Activated T-helper 1 cell treated with anti-CD3 and anti-CD28 coated beads, Interleukin-2, amount 50 U/mL, for 16 hours (primary cell): ENCODE results near the gene DNAL4.

Experiments used
- DNase-seq, 2 donors: peaks; one replicate each; pipeline ENCODE4 v3.0.0-alpha.2; 2020; ENCODE audit warnings: low read depth in 1 of 2, low spot score in 1 of 2

Gene DNAL4

GRCh38 chr22:38760477-38761201 is 33.3 kb downstream of the DNAL4 start:
- no peak for DNase-seq

GRCh38 chr22:38759005-38759404 is 34.9 kb downstream of the DNAL4 start:
- DNase-seq: no peak

- DNase-seq: peak; percentile 34 to 49
Observed at GRCh38 chr22:38758276-38758945, 35.5 kb downstream of the DNAL4 start.

- no peak for DNase-seq
Observed at GRCh38 chr22:38757464-38757757, 36.5 kb downstream of the DNAL4 start.

- no peak for DNase-seq
Observed at GRCh38 chr22:38756711-38757463, 37.1 kb downstream of the DNAL4 start.

- DNase-seq: peak; percentile 88 to 90
Observed at GRCh38 chr22:38755911-38756532, 37.9 kb downstream of the DNAL4 start, which contains the start of gene SUN2. Gene SUN2 (minus strand): TSS chr22:38755998. CDS start chr22:38752628, 3,370 bp downstream.

GRCh38 chr22:38755155-38755910 is 38.6 kb downstream of the DNAL4 start:
- DNase-seq: peak in 1 of 2 donors; percentile 37

- no peak for DNase-seq
Observed at GRCh38 chr22:38754751-38755154, 39.2 kb downstream of the DNAL4 start.

GRCh38 chr22:38753948-38754750 is 39.8 kb downstream of the DNAL4 start:
- no peak for DNase-seq

- peak; percentile 56 to 61 for DNase-seq
Observed at GRCh38 chr22:38751422-38752346, 42.3 kb downstream of the DNAL4 start.

- no peak for DNase-seq
Observed at GRCh38 chr22:38751066-38751421, 42.9 kb downstream of the DNAL4 start.

- no peak for DNase-seq
Observed at GRCh38 chr22:38750638-38751037, 43.3 kb downstream of the DNAL4 start.

GRCh38 chr22:38750104-38750503 is 43.8 kb downstream of the DNAL4 start:
- no peak for DNase-seq

- DNase-seq: no peak
Observed at GRCh38 chr22:38748487-38749136, 45.3 kb downstream of the DNAL4 start.

GRCh38 chr22:38745676-38746460 is 48.1 kb downstream of the DNAL4 start:
- no peak for DNase-seq

- no peak for DNase-seq
Observed at GRCh38 chr22:38744981-38745380, 49.0 kb downstream of the DNAL4 start.

GRCh38 chr22:38742176-38742942 is 51.6 kb downstream of the DNAL4 start:
- no peak for DNase-seq
